NB4 (cell line): ENCODE measurements around the gene FPR1.

Experiments
- CTCF ChIP-seq: IDR thresholded peaks from one replicate; pipeline ENCODE4 v1.5.1; 2012; ENCODE audit warnings: low read depth, low read length
- MAX ChIP-seq: IDR thresholded peaks from 2 replicates; pipeline ENCODE4 v1.6.1; 2011; ENCODE audit warnings: low read depth, low read length
- MYC ChIP-seq: IDR thresholded peaks from 2 replicates; pipeline ENCODE4 v1.6.1; 2011; ENCODE audit warnings: low read depth, low read length
- POLR2A ChIP-seq: IDR thresholded peaks from 2 replicates; pipeline ENCODE4 v1.6.1; 2011; ENCODE audit warnings: mild to moderate bottlenecking; ENCODE audit not compliant: insufficient read length; ENCODE audit errors: extremely low read depth

DNA sequence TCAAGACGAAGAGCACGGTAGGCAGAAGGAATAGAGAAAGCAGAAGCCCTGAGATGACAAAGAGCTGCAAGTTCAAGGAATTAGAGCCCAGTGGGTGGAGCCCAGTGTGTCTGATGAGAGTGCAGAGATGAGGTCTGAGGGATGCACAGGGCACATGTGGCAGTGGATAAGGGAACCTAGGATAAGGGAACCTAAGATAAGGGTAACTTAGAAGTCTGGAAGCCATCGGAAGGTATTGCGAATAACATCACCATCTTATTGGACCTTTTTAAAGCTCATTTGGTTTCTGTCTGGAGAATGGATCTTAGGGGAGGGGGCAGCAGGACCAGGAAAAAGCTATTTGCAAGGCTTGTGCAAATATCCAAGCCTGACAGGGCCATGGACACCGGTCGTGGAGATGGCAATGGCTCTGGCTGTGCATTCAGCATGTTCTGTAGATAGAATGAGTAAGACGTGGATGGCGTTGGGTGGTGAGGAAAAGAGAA, 44.6 kb upstream of the FPR1 start:
- TF ChIP-seq POLR2A (no peak), CTCF (no peak), MAX (no peak), MYC (no peak)
